ENCODE measurements around the gene NDUFAF7.

Gene NDUFAF7

GRCh38 chr2:37231241-37232130 lies at the start of gene NDUFAF7, which contains the start of gene CEBPZ:
Gene NDUFAF7 (plus strand): TSS chr2:37231658. CDS start chr2:37231706, 48 bp downstream.
Gene CEBPZ (minus strand): TSS chr2:37231596. CDS start chr2:37231567, 29 bp downstream.
- peak within 1 kb of the TSS; percentile 85 to 97 for H3K27ac ChIP-seq
- TF ChIP-seq CTCF (IDR thresholded peaks at IDR 0.05): no peak
- no peaks in the 10 kb centered on the region for H3K9me3 ChIP-seq
- peak within 1 kb of the TSS; percentile 79 to 98 for H3K4me3 ChIP-seq
- peak; percentile 93 to 95 for DNase-seq
- H3K4me1 ChIP-seq: peaks cover 0 to 49% (median 25%) of the 10 kb centered on the region in 4 donors
- no peaks in the 10 kb centered on the region for H3K27me3 ChIP-seq
- peaks cover 14 to 23% (median 19%) of the 10 kb centered on the region in 3 donors for H3K36me3 ChIP-seq
- intact Hi-C loops (cut with DNase I; ENCODE audit: low total_unique reads): loop anchor here (10.0 kb wide), 1 partner anchor 93 kb away; the partner anchor contains the start of gene PRKD3

GRCh38 chr2:37181726-37182684 lies 49.5 kb upstream of the NDUFAF7 start:
- intact Hi-C loops (cut with DNase I; ENCODE audit: low total_unique reads): no loop called here

GRCh38 chr2:37188570-37188969 lies 42.9 kb upstream of the NDUFAF7 start, which contains the start of gene SULT6B1:
Gene SULT6B1 (minus strand): TSS chr2:37188670. CDS start chr2:37188640, 30 bp downstream.
- TF ChIP-seq CTCF (IDR thresholded peaks at IDR 0.05): no peak
- Histone ChIP-seq H3K9me3 (no peaks in the 10 kb centered on the region), H3K4me1 (no peaks in the 10 kb centered on the region), H3K36me3 (no peaks in the 10 kb centered on the region), H3K27ac (no peak within 1 kb of the TSS), H3K4me3 (no peak within 1 kb of the TSS), H3K27me3 (peaks cover 0 to 4% of the 10 kb centered on the region in 2 donors)
- intact Hi-C loops (cut with DNase I; ENCODE audit: low total_unique reads): no loop called here
- no peak for DNase-seq

More at GRCh38 chr2:37181726-37182684, 49.5 kb upstream of the NDUFAF7 start:
- Histone ChIP-seq H3K27ac (no peak overlapping the region), H3K9me3 (no peaks in the 10 kb centered on the region), H3K36me3 (no peaks in the 10 kb centered on the region), H3K4me1 (no peaks in the 10 kb centered on the region), H3K4me3 (no peak overlapping the region), H3K27me3 (no peaks in the 10 kb centered on the region)
- no peak for TF ChIP-seq CTCF (IDR thresholded peaks at IDR 0.05)
- DNase-seq: no peak

- Histone ChIP-seq H3K4me3 (no peak overlapping the region), H3K4me1 (no peaks in the 10 kb centered on the region), H3K27ac (no peak overlapping the region), H3K27me3 (peaks cover 0 to 4% of the 10 kb centered on the region in 2 donors), H3K36me3 (no peaks in the 10 kb centered on the region), H3K9me3 (no peaks in the 10 kb centered on the region)
- TF ChIP-seq CTCF (IDR thresholded peaks at IDR 0.05): no peak
- intact Hi-C loops (cut with DNase I; ENCODE audit: low total_unique reads): no loop called here
- no peak for DNase-seq
Measured at GRCh38 chr2:37189452-37190153, 41.9 kb upstream of the NDUFAF7 start.

- no peak for TF ChIP-seq CTCF (IDR thresholded peaks at IDR 0.05)
- Histone ChIP-seq H3K36me3 (no peaks in the 10 kb centered on the region), H3K27ac (no peak overlapping the region), H3K4me1 (no peaks in the 10 kb centered on the region), H3K4me3 (no peak overlapping the region), H3K27me3 (peaks cover 0 to 4% of the 10 kb centered on the region in 2 donors), H3K9me3 (no peaks in the 10 kb centered on the region)
- DNase-seq: no peak
- intact Hi-C loops (cut with DNase I; ENCODE audit: low total_unique reads): no loop called here
Measured at GRCh38 chr2:37190290-37190689, 41.2 kb upstream of the NDUFAF7 start.
